GM10266 (cell line): ENCODE measurements around the gene P2RX1.
A peak's percentile ranks its signal among the peaks of the same experiment; 100 is the strongest.

Experiments used
- DNase-seq: peaks from one replicate; pipeline ENCODE4 v3.0.0; 2012; ENCODE audit errors: extremely low spot score
- CTCF ChIP-seq: IDR thresholded peaks from 2 replicates; pipeline ENCODE4 v1.5.1; 2012; ENCODE audit warnings: mild to moderate bottlenecking, low read depth; ENCODE audit not compliant: control insufficient read depth, insufficient read depth; ENCODE audit errors: missing control alignments

P2RX1 gene

GRCh38 chr17:3943240-3943891, 27.1 kb upstream of the P2RX1 start:
- no peak for DNase-seq
- no peak for TF ChIP-seq CTCF

GRCh38 chr17:3940965-3941698, 24.9 kb upstream of the P2RX1 start:
- no peak for TF ChIP-seq CTCF
- no peak for DNase-seq

DNA sequence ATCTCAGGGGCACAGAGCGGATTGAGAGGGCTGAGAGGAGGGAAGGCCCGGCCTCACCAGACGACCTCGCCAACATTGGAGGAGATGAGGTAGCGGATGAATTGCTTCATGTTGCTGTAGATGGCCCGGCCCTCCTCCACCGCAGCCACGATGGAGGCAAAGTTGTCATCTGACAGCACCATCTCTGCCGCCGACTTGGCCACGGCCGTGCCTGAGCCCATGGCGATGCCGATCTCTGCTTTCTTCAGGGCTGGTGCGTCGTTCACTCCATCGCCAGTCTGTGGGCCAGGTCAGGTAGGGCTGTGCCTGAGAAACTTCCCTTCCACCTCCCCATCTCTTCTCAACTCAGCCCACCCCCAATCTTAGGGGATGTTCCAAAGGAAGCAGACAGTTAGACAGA, 21.1 kb upstream of the P2RX1 start:
- no peak for TF ChIP-seq CTCF
- no peak for DNase-seq

DNA sequence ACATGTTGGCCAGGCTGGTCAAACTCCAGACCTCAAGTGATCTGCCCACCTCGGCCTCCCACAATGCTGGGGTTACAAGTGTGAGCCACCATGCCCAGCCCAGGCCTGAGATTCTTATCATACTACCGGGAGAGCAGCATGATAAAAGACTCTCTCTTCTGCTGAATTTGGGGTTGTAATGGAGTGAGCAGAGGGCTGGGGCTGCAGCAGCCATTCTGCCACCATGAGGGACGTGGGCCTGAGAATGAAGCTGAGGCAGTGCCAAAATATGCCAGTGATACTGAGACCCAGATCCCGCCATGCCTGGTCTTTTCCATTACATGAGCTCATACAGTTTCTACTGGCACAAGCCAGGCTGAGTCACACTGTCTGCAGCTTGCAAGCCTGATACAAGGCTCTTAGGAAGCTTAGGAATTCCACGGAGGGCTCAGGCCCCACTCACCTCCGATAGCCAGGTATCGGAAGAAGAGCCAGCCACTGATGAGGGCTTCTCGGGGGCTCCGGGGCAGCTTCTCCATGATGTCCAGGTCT, 19.6 kb upstream of the P2RX1 start:
- TF ChIP-seq CTCF, result no peak
- no peak for DNase-seq

GRCh38 chr17:3935140-3935542, 18.9 kb upstream of the P2RX1 start:
- DNase-seq, result no peak
- TF ChIP-seq CTCF, result peak; percentile 31

DNA sequence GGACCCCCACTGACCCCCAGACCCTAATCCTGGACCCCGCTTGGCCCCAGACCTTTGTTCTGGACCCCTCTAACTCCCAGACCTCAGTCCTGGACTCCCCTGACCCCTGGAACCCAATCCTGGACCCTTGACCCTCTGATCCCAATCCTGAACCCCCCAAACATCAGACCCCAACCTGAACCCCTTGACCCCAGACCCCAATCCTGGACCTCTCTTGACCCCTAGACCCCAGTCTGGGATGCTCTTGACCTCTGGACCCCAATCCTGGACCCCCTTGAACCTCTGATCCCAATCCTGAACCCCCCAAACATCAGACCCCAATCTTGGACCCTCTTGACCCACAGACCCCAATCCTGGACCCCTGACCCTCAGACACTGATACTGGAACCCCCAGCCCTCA, 13.5 kb upstream of the P2RX1 start:
- DNase-seq, result no peak
- no peak for TF ChIP-seq CTCF

DNA sequence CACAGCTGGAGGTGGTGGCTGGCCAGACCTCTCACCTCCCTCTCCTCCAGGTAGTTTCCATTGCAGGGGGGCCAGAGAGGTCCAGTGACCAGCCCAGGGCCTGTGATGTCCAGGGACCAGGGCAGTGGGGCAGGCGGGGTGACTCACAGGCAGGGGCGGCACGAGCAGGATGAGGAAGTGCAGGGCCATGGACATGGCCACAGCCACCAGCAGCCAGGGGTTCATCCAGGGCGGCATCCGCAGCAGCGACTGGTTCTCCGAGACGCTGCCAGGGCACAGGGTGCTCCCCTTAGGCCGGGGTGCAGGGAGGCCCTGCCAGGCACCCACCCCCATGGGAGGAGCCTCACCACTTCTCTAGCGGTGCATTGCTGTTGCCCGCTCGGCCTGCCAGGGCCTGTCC, 12.9 kb upstream of the P2RX1 start:
- TF ChIP-seq CTCF, result no peak
- DNase-seq, result no peak
